ENCODE data around the gene CHRM5.

Gene CHRM5

DNA sequence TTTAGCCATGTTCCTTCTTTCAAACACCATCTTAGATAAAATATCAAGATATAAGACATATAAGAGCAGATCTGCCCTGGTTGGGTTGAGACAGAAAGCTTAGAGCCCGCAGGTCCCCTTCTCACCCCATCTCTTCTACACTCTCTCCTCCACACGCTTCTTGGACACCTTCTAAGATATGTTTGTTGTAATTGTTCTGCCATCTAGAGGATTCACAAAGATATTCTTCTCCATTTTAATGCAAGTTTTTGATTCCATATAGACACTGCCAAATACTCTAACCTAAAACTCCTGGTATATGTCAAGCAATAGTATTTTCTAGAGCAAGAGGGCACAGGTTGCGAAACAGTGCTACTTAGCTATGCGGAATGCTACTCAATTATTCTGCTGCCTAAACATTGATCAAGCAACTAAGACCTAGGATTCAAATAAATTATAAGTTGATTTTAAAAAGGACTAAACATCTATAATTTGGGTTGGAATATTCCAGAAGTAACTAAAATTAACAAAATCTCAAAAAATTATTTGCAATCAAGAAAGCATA, 6.8 kb downstream of the CHRM5 start:
- Histone ChIP-seq H3K4me1 (ENCODE audit: low read depth, poor library complexity, severe bottlenecking) (no peaks in the 10 kb centered on the region), H3K4me2 (no peak overlapping the region), H4K20me1 (ENCODE audit: insufficient read depth) (no peaks in the 10 kb centered on the region; the same call in 1 of the 2 replicates), H2AFZ (ENCODE audit: low read depth) (no peak overlapping the region), H3K27ac (no peak overlapping the region), H3K4me3 (IDR thresholded peaks at IDR 0.05; ENCODE audit: insufficient read depth, low read depth, low read length) (no peak overlapping the region), H3K9ac (no peak overlapping the region), H3K79me2 (ENCODE audit: insufficient read depth, low read depth) (no peaks in the 10 kb centered on the region), H3K27me3 (ENCODE audit: insufficient read depth, low read depth) (no peaks in the 10 kb centered on the region), H3K36me3 (ENCODE audit: insufficient read depth) (no peaks in the 10 kb centered on the region)
- TF ChIP-seq, protein P1, sequence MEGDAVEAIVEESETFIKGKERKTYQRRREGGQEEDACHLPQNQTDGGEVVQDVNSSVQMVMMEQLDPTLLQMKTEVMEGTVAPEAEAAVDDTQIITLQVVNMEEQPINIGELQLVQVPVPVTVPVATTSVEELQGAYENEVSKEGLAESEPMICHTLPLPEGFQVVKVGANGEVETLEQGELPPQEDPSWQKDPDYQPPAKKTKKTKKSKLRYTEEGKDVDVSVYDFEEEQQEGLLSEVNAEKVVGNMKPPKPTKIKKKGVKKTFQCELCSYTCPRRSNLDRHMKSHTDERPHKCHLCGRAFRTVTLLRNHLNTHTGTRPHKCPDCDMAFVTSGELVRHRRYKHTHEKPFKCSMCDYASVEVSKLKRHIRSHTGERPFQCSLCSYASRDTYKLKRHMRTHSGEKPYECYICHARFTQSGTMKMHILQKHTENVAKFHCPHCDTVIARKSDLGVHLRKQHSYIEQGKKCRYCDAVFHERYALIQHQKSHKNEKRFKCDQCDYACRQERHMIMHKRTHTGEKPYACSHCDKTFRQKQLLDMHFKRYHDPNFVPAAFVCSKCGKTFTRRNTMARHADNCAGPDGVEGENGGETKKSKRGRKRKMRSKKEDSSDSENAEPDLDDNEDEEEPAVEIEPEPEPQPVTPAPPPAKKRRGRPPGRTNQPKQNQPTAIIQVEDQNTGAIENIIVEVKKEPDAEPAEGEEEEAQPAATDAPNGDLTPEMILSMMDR (conservative IDR thresholded peaks at IDR 0.05; ENCODE audit: low read depth, low read length) = no peak

DNA sequence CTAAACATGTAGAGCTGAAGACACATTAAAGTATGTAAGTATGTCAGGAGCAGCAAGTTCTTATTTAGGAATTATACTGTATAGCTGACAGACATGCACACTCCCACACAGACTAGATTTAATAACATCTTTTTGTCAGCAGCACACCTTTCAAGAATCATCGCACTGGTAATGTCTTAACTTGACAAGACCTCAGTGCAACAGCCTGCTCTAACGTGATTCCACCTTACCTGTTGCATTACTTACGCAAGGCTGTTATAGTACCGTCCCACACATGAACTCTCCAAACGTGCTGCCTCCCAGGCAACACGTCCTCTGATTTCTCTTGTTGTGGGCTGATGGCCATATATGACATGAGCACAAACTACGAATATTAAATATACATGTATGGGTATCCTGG, 11.9 kb downstream of the CHRM5 start:
- Histone ChIP-seq H3K36me3 (ENCODE audit: insufficient read depth) (no peaks in the 10 kb centered on the region), H3K79me2 (ENCODE audit: insufficient read depth, low read depth) (no peaks in the 10 kb centered on the region), H4K20me1 (ENCODE audit: insufficient read depth) (no peaks in the 10 kb centered on the region), H3K27me3 (ENCODE audit: insufficient read depth, low read depth) (no peaks in the 10 kb centered on the region), H3K4me1 (ENCODE audit: low read depth, poor library complexity, severe bottlenecking) (no peaks in the 10 kb centered on the region), H3K27ac (no peak overlapping the region), H3K9ac (no peak overlapping the region), H3K4me3 (IDR thresholded peaks at IDR 0.05; ENCODE audit: insufficient read depth, low read depth, low read length) (no peak overlapping the region), H2AFZ (ENCODE audit: low read depth) (no peak overlapping the region), H3K4me2 (no peak overlapping the region)
- TF ChIP-seq, protein P1 (conservative IDR thresholded peaks at IDR 0.05; ENCODE audit: low read depth, low read length) = no peak

DNA sequence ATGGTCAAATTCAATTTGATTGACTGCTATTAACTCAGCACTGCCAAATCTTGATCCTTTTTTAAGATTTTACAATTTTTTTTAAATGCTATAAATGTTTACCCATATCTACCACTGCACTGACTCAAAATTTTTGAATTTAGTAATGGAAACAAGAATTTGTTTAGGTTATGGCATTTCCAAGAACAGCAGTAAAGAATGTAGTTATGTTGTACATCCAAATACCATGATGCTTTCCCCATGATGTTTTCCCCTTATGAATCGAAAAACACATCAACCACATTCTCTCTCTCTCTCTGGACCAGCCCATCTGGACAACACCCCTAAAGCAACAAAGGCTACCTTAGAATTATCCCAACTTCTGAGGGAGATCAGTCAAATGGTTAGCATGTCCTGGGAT, 14.2 kb downstream of the CHRM5 start:
- Histone ChIP-seq H3K4me3 (IDR thresholded peaks at IDR 0.05; ENCODE audit: insufficient read depth, low read depth, low read length) (no peak overlapping the region), H3K27ac (no peak overlapping the region), H3K4me2 (no peak overlapping the region), H3K79me2 (ENCODE audit: insufficient read depth, low read depth) (no peaks in the 10 kb centered on the region), H3K27me3 (ENCODE audit: insufficient read depth, low read depth) (no peaks in the 10 kb centered on the region), H3K4me1 (ENCODE audit: low read depth, poor library complexity, severe bottlenecking) (no peaks in the 10 kb centered on the region), H3K9ac (no peak overlapping the region), H2AFZ (ENCODE audit: low read depth) (no peak overlapping the region), H3K36me3 (ENCODE audit: insufficient read depth) (no peaks in the 10 kb centered on the region), H4K20me1 (ENCODE audit: insufficient read depth) (no peaks in the 10 kb centered on the region)
- TF ChIP-seq, protein P1 (conservative IDR thresholded peaks at IDR 0.05; ENCODE audit: low read depth, low read length) = no peak

DNA sequence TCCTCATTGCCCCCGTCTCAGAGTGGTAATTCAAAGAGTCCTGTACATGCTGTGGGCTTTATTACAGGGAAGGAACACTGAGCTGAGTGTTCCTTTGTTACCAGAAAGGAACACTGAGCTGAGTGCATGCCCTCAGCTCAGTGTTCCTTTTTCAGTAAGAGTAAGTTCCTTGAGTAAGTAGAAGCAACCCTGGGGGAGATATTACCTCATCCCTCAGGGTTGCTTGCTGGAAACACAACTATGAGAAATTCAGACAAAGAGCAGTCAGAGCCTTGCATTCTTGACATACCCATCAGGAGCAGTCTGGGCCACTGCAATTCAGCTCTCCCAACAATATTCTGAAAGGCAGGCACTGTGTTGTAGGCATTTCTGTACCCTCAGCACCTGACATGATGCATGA, 17.0 kb downstream of the CHRM5 start:
- Histone ChIP-seq H4K20me1 (ENCODE audit: insufficient read depth) (no peaks in the 10 kb centered on the region), H3K36me3 (ENCODE audit: insufficient read depth) (no peaks in the 10 kb centered on the region), H3K27me3 (ENCODE audit: insufficient read depth, low read depth) (no peaks in the 10 kb centered on the region), H3K27ac (no peak overlapping the region), H3K4me1 (ENCODE audit: low read depth, poor library complexity, severe bottlenecking) (no peaks in the 10 kb centered on the region), H3K4me2 (no peak overlapping the region), H3K79me2 (ENCODE audit: insufficient read depth, low read depth) (no peaks in the 10 kb centered on the region), H3K4me3 (IDR thresholded peaks at IDR 0.05; ENCODE audit: insufficient read depth, low read depth, low read length) (no peak overlapping the region), H3K9ac (no peak overlapping the region), H2AFZ (ENCODE audit: low read depth) (no peak overlapping the region)
- TF ChIP-seq, protein P1 (conservative IDR thresholded peaks at IDR 0.05; ENCODE audit: low read depth, low read length) = no peak
